ENCODE data around the gene CALCOCO1.
A peak's percentile ranks its signal among the peaks of the same experiment; 100 is the strongest.
"Not testable (repeated sequence)": the region's sequence is repeated elsewhere in the genome, so short reads cannot be mapped to it uniquely, and the experiment has no call there.

CALCOCO1 gene, protein sequence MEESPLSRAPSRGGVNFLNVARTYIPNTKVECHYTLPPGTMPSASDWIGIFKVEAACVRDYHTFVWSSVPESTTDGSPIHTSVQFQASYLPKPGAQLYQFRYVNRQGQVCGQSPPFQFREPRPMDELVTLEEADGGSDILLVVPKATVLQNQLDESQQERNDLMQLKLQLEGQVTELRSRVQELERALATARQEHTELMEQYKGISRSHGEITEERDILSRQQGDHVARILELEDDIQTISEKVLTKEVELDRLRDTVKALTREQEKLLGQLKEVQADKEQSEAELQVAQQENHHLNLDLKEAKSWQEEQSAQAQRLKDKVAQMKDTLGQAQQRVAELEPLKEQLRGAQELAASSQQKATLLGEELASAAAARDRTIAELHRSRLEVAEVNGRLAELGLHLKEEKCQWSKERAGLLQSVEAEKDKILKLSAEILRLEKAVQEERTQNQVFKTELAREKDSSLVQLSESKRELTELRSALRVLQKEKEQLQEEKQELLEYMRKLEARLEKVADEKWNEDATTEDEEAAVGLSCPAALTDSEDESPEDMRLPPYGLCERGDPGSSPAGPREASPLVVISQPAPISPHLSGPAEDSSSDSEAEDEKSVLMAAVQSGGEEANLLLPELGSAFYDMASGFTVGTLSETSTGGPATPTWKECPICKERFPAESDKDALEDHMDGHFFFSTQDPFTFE

DNA sequence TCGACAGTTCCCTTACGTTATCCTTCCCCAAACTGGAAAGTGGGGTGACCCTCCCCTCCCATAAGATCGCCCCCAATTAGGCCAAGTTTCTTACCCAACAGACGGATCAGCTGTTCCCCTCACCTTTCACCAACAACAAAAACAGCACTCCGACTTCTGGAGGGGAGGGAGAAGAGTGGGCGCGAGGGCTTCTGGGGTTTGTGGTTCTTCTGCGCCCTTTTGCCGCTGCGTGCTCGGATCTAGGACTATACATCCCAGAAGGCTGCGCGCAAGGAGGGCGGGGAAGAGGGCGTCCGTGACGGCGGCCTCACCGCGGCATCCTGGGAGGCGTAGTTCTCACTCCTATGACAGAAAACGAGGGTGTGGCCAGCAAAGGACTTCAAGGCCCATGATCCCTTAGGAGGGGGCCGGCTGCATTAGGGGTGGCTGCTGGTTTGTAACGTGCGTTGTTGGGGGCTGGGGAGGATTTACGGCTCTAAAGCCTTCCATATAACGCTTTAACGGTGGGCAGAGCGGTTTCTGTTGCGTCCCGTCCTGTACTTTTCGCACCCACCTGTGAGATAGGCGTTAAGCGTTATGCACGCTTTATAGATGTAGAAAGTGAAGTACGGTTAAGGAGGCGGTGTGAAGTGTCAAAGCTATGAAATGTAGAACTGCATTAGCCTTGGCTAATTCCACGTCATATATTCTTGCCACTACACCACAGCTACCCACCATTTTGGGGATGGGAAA lies at the start of gene CALCOCO1:
Gene CALCOCO1 (minus strand): TSS at position 143 of the 732 bp plus-strand sequence. CDS start 2,210 bp downstream, outside the sequence.
- peak; percentile 91 to 92 for DNase-seq (ENCODE audit: low read depth in 2 of 2)

GRCh38 chr12:53776872-53777271 lies 49.6 kb upstream of the CALCOCO1 start:
- DNase-seq (ENCODE audit: low read depth in 2 of 2): no peak

GRCh38 chr12:53775478-53776145 lies 48.4 kb upstream of the CALCOCO1 start:
- DNase-seq (ENCODE audit: low read depth in 2 of 2): no peak

DNA sequence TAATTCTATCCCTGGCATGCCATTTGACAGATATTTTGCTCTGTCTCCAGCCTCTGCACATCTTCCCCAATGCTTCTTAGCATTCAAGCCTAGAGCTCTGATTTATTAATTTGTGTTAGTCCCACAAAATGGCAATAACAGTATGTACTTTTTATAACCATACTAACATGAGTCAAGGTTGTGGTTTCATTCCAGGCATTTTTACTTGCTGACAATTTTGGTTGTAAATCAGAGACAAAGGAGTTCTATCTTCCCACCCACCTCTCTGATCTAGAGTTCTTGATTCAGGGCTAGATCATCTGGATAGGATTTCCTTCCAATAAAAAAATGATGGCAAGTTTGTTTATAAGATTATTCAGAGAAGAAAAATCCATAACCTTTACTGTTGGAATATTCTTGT lies 43.0 kb upstream of the CALCOCO1 start:
- DNase-seq (ENCODE audit: low read depth in 2 of 2): no peak

DNA sequence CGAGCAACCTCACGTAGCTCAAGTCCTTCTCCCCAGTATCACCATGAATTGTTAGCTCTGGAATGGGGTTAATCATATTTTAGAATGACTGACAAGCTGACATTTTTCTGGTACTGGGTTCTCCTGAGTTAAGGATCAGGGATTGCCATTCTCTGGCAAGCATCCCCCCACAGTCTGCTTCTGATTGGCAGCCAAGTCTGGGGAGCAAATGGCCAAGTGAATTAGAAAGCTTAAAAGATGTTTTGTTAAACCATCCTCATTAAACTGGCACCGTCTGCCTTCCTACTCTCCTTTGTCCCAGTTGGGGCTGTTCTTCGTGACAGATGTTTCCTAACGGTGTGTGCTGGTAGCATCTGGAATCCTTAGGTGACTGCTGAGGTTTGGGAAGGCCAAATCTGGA lies 41.7 kb upstream of the CALCOCO1 start:
- no peak for DNase-seq (ENCODE audit: low read depth in 2 of 2)

DNA sequence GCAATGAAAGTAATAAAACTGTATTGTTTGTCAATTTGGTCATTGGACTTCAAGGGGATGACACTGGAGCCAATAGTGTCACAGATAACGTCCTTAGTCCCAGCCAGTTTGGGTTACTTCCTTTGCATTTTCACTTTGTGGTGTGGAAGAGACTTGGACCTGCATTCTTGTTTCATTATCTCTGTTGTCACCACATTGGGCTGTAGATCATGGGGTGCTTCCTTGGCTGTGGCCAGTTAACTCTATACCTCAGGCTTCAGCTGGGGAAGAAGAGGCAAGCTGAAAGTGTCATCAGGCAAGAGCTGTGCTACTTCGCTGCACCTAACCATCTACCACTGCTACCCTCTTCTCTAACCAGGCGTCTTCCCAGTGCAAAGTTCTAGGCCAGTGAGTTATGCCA lies 39.6 kb upstream of the CALCOCO1 start:
- DNase-seq (ENCODE audit: low read depth in 2 of 2): no peak

GRCh38 chr12:53765891-53766290 lies 38.6 kb upstream of the CALCOCO1 start:
- DNase-seq (ENCODE audit: low read depth in 2 of 2): no peak

GRCh38 chr12:53764615-53765014 lies 37.4 kb upstream of the CALCOCO1 start:
- DNase-seq (ENCODE audit: low read depth in 2 of 2): no peak

DNA sequence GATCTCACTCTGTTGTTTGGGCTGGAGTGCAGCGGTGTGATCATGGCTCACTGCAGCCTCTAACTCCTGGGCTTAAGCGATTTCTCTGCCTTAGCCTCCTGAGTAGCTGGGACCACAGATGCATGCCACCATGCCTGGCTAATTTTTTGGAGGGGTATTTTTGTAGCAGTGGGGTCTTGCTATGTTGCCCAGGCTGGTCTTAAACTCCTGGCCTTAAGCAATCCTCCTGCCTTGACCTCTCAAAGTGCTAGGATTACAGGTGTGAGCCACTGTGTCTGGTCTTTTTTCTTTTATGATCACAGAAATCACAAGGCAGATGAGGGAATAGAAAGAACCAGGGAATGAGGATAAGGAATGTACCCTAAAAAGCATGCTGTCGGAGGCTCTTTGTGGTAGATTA lies 35.5 kb upstream of the CALCOCO1 start:
- DNase-seq (ENCODE audit: low read depth in 2 of 2): not testable (repeated sequence)

DNA sequence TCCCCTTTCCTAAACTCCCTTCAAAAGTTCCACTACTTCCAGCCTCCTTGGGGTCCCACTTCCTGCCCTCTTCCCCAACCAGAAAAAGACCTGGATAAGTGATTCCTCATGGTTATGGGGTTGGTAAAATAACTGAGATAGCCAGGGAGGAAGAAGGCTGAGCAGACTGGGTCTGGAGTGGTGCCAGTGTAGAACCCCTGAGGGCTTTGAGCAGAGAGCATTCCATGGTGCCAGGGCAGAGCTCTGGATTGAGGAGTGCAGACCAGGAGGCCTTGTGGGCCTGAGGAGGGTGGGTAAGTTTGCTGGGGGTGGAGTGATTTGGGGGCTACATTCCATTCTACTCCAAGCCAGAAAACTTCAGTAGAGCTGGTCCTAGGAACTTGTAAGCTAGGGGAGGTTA lies 34.1 kb upstream of the CALCOCO1 start:
- no peak for DNase-seq (ENCODE audit: low read depth in 2 of 2)

- no peak for DNase-seq (ENCODE audit: low read depth in 2 of 2)
These were observed 32.0 kb upstream of the CALCOCO1 start for GRCh38 chr12:53759261-53759660.

DNA sequence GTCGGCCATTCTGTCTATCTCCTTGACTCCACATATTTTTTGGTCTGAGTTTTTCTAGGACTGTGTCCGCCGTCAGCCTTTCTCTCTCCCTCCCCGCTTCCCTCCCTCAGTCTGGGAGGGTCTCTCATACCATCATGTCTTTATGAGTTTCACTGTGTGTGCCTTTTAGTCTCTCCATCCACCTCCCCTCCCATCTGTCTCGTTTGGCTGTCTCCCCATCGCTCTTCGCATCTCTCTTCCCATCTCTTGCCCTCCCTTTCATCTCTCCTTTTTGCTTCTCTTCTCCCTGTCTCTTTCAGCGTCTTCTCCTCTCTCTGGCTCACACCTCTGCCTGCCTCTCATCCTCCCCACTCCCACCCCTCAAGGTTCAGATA lies 31.5 kb upstream of the CALCOCO1 start:
- DNase-seq (ENCODE audit: low read depth in 2 of 2): no peak

GRCh38 chr12:53758081-53758729 lies 31.0 kb upstream of the CALCOCO1 start:
- no peak for DNase-seq (ENCODE audit: low read depth in 2 of 2)

GRCh38 chr12:53757101-53757770 lies 30.0 kb upstream of the CALCOCO1 start:
- peak; percentile 53 to 62 for DNase-seq (ENCODE audit: low read depth in 2 of 2)

DNA sequence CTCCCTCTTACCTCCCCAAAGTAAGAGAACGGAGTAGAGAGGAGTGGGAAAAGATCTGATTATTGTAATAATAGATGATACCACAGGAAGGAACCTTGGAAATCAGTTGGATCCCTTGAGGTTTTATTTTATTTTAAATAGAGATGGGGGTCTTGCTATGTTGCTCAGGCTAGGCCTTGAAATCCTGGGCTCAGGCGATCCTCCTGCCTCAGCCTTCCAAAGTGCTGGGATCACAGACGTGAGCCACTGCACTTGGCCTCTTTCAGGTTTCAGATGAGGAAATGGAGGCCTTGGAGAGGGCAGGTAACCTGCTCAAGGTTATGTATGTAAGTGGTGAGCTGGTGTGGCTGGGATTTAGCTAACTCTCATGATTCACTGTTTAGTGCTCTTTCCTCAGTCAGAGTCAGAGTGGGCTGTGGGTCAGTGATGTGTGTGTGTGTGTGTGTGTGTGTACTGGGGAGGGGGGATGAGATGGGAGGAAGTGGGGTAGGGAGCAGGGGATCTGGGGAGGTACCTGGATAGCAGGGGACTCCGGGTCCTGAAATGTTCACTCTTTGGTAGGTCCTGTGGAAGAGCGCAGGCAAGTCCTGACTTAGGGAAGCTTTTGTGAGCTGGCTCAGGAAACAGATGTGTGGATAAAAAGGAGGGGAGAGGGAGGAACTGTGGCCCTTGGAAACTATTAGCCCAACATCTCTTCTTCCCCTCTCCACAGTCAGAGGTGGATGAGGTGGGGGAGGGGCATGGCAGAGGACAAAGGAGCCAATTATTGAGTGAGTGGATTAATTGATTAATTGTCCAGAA lies 29.2 kb upstream of the CALCOCO1 start:
- no peak for DNase-seq (ENCODE audit: low read depth in 2 of 2)

GRCh38 chr12:53755893-53756292 lies 28.6 kb upstream of the CALCOCO1 start:
- DNase-seq (ENCODE audit: low read depth in 2 of 2): no peak

DNA sequence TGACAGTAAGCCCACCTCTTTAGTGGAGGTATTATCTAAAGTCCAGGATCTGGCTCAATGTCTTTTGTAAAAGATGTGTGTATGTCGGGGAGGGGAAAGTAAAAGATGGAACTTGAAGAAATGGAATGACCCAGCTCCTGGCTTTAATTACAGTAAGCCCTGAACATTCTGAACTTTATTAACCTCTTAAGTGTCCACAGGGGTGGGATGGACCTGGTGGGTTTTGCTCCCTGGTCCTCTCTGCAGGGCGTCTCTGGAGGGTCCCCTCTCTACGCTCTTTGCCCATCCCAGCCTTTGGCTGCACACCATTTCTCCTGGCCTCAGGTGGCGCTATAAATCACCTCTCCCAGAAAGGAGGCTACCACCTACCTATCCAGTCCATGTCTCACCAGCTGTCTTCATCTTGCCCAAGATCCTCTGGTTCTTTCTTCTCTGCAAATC lies 28.2 kb upstream of the CALCOCO1 start:
- DNase-seq (ENCODE audit: low read depth in 2 of 2): no peak

DNA sequence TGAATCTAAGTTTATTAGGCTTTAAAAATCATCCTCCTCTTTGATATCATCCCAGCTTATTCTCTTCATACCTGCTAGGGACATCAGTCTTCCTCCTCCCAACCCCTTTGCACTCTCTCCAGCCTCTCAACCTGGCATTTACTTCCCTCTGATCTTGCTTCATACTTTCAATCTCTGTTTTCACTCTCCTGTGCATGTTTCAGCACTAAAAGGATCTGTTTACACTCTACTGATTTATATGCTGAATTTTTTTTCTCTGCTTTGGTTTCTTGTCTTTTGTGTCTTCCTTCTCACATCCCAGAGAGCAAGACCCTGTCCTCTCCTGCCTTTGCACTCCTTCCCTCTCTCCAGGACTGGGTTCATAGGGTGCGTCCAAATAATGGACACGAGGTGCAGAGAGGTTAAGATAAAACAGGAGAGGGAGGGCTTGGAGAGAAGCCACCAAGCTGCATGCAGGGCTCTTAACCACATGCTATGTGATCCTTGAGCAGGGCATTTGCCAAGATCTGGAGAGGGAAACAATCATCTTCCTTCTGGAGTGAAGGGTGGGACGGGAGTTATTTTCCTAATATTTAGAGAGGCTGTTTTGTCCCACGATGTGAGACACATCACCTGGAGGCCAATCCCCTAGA lies 27.5 kb upstream of the CALCOCO1 start:
- no peak for DNase-seq (ENCODE audit: low read depth in 2 of 2)

DNA sequence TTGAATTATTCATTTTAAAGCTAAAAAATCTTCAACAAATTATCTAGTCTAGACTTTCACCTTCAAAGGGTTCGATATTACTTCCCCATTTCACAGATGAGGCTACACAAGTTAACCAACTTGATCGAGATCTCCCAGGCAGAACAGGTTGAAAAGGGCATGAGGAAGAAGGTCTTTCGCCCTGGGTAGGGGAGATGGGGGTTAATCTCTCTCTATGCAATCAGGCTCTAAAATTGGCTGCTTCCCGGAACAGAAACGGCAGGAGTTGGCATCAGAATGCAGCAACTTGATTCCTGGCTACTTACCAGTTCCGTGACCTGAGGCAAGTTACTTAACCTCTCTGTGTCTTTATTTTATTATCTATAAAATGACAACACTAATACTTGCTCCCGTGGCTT lies 26.9 kb upstream of the CALCOCO1 start:
- no peak for DNase-seq (ENCODE audit: low read depth in 2 of 2)

- DNase-seq (ENCODE audit: low read depth in 2 of 2): no peak
These were observed 25.4 kb upstream of the CALCOCO1 start for GRCh38 chr12:53752621-53753020.
